NCI-H2196 treated with DMSO at 0.1 percent for 48 hours (cell line): ENCODE data around the gene TULP3.

ENCODE experiments used
- DNase-seq: peaks from one replicate; lab custom pipeline; 2025; ENCODE audit not compliant: unreplicated experiment; lab: John Stamatoyannopoulos, UW

The TULP3 gene

DNA sequence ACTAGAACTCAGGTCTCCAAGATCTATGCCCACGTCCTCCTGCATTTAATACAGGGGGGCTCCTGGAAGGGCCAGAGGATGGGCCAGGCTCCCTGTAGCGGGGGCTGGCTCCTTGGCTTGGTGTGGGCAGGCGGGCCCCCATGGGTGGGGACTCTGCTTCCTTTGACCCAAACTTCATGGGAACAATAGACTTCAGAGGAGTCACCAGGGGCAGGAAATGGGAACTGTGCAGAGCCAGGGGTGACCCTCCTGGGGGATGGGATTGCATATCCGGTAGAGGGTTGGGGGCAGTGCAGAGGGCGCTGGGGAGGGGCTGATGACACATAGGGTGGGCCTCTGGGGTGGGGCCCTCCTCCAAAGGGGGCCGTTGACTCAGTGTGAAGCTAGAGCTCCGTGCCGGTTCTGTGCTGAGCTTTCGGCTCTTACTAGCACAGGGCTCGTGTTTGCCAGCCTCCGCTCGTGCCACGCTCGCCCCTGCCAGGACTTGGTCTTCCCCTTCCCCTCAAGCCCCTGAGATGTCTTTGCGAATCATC is 73.1 kb downstream of the TULP3 start:
- DNase-seq, result no peak

DNA sequence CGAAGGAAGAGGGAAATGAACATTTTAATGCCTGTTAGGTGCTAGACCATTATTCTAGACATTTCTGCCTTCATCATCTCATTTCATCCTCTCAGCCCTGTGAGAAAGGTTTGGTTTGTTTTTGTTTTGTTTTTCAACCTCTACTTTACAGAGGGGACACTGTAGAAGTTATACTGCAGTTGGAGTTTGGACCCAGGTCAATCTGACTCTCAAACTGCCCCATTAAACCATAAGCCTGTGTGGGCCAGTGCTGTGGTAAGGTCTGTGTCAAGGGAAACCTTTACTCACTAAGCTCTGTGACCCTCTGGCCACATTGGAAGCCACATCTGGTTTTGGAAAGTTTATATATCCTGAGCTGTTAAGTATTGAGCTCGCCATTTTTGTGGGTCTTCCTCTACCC is 77.0 kb downstream of the TULP3 start:
- DNase-seq, result no peak

DNA sequence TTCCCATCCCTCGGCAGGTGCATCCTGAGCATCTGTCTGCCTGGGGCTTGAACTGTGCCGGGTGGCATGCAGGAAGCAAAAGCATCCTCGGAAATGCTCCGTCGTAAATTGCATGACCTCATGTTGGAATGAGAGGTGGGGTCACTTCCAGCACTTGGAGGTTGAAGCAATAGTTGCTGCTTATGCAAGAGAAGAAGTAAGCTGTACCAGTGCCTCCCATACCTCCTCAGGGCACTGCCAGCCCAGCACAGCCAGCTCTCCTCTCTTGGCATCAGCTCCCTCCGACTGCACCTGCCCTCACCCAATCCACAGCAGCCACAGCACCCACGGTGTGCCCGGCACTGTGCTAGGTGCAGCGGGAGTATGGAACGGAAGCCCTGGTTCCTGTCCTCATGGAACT is 80.1 kb downstream of the TULP3 start:
- no peak for DNase-seq

DNA sequence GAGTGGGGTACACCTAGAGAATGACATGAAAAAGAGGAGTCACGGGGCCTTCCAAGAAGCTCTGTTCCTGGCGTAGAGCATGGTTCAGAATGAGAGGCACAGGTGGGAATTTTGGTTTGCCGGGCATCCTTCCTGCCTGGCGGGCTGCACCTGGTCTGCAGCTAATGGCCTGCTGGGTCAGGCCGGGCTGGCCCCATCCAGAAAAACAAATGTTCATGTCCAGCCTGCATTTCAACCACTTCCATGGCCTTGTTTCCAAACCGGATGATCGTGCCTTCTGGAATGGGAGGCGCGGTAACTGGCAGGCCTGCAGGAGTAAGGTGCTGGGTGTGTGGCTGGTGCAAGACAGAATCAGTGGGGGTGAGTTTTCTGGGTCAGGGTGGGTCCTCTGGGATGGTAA is 82.9 kb downstream of the TULP3 start:
- DNase-seq, result no peak

DNA sequence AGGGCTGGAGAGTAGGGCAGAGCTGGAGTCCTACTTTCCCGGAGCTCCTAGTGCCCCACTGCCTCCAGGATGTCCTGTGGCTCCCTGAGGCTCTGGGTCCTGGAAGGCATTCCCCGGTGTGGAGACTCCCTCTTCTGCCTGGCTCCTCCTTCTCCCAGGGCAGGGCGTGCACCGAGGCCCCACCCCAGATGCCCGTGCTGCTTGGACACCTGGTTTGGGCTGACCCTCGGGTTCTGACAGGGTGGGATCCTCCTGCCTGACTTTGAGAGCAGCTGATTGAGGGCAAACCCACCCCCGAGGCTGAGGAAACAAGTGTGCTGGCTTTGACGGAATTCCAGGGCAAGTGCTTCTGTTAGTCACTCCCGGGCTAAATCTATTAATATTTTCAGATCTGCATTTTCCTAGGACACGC is 83.9 kb downstream of the TULP3 start:
- DNase-seq, result no peak

DNA sequence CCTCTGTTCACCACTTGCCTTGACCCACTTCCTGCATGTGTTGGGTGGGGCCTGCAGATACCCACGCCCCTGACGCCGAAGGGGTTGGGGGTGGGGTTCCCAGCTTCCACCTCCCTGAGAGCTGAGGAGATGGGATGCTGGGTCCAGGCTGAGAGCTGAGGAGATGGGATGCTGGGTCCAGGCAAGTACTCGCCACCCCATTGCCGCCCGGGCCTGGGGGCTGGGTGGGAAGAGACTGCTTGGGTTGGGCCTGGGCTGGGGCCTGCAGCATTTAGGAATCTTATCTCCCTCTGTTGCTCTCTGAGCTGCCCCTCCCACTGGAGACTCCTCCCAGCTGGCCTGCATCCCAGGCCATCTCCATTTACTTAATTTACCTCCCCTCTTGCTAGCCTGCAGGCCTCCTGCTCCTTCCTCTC is 85.9 kb downstream of the TULP3 start:
- DNase-seq, result no peak

DNA sequence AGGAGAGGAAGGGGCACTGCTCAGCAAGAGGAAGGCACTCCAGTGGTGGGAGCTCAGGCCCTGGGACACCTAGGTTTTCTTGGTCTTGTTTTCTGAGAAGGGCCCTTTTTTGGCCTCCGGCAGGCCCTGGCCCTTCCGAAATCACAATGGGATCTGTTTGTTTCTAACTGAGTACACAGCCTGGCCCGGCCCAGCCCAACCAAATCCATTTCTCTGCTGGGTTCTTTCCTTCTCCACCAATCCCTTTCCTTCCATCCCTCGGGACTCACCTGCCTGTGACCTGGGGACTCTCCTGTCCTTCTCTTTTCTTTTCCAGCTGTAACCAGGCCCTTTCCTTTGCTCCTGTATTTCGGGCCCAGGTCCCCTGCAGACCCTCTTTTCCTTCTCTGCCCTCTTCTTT is 87.1 kb downstream of the TULP3 start:
- no peak for DNase-seq

DNA sequence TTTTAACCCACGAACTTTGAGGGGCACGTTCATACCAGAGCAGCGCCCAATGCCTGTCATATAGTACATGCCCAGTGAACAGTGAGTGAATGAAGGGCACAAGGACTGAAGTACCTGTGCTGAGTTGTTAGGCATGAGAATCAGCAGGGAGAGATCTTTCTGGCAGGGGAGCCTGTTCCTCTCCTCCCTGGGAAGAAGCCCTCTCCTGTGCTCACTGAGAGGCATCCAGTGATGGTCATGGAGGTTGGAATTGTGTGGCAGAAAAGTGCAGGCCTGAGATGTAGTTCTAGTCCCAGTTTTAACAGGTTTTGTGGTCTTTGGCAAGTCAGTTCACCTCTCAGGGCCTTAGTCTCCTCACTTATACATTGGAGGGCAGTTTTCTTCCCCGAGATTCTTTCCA is 89.1 kb downstream of the TULP3 start:
- DNase-seq, result no peak

DNA sequence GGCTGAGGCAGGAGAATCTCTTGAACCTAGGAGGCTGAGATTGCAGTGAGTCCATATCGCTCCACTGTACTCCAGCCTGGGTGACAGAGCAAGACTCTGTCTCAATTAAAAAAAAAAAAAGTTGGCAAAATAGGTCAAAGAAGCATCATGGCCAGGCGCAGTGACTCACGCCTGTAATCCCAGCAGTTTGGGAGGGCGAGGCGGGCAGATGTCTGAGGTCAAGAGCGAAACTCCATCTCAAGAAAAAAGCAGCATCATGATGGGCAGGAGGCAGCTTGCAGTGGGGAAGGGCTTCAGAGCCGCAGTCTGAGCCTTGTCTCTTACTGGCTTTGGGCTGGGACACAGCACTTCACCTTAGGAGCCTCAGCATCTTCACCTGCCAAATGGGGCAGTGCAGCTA is 89.9 kb downstream of the TULP3 start:
- DNase-seq, result no peak

DNA sequence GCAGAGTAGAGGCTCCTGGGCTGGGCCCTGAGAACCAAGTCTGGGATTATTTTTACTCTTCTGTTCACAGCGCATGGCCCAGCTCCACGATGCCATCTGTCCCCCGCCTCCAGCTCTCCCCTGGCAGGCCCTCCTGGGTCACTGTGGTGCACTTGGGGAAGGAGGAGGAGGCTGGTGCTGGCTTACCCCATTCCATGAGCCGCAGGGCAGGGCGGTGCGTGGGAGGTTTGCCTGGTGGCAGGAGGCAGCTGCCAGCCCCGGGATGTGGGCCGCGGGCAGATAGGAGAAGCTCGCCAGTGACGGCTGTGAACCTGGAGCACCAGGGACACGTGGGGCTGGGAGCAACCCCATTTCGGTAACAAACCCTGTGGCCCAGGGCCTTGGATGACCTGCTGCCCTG is 91.7 kb downstream of the TULP3 start:
- DNase-seq, result no peak

DNA sequence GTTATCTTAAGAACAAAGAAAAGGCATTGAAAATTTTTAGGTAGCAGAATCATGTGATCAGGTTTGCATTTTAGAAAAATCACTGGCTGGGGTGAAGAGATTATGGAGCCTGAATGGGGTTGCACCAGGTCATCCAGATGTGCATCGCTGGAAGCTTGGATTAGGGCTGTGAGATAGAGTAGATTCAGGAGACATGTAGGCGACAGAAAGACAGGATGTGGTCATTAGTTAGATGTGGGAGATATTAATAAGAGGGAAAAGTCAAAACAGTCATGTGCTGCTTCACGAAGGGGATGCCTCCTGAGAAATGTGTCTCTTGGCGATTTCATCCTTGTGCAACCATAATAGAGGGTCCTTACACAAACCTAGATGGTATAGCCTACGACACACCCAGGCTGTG is 93.6 kb downstream of the TULP3 start:
- no peak for DNase-seq

DNA sequence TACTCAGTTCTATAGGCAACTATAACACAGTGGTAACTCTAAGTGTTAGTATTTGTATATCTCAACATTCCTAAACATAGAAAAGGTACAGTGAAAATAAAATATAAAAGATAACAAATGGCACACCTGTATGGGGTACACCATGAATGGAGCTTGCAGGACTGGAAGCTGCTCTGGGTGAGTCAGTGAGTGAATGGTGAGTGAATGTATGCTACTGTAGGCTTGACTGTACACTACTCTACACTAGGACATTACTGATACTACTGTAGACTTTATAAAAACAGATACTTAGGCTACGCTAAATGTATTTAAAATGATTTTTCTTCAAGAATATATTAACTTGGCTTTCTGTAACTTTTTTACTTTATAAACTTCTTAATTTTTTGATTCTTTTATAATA is 94.0 kb downstream of the TULP3 start:
- no peak for DNase-seq

DNA sequence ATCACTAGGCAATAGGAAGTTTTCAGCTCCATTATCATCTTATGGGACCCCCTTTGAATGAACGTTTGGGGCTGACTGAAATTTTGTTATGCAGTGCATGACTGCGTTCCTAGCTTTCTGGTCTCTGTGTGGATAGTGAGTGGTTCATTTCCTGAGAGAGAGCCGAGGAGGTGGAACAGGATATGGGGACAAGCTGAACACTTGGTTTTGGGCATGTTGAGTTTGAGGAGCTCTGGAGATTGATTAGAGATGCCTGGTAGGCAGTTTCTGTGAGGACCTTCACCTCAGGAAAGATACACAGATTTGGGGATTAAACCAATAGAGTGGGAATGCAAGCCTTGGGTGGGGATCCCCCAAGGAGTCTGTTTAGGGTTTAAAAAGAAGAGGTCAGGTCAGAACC is 96.2 kb downstream of the TULP3 start:
- no peak for DNase-seq

DNA sequence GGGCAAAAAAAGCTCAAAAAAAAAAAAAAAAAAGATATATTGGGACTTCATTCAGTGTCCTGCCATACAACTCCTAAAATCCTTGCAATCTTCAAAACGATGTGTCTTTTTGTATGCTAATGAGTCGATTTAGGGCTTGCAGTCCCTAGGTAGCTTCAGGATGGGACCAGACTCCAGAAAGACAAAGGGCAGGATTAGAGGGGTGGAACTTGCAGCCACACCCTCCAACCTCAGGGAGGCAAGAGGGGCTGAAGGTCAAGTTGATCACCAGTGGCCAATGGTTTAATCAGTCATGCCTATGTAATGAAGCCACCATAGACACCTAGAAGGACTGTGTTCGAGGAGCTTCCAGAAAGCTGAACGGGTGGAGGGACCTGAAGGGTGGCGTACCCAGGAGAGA is 97.8 kb downstream of the TULP3 start:
- DNase-seq, result no peak
